GM13976 (cell line): Measurements from ENCODE around the gene MEF2B.

ENCODE experiments used
- DNase-seq: peaks from one replicate; pipeline ENCODE4 v3.0.0; 2012; ENCODE audit warnings: low spot score
- in situ Hi-C: fragments of 300-500 bp; cut with MboI; formaldehyde crosslinking; loops from one replicate; pipeline ENCODE4 v1.12.0; 2022; ENCODE audit warnings: low sequenced_read_pairs, mixed read lengths, inconsistent platforms; ENCODE audit not compliant: unreplicated experiment
- TF ChIP-seq, protein P1 (sequence below): IDR thresholded peaks from 2 replicates; pipeline ENCODE4 v1.5.1; 2012; ENCODE audit warnings: borderline replicate concordance, mild to moderate bottlenecking; ENCODE audit not compliant: insufficient read depth; ENCODE audit errors: extremely low read depth, missing control alignments, control extremely low read depth

MEF2B gene

GRCh38 chr19:19213426-19214158 lies 43.5 kb upstream of the MEF2B start:
- DNase-seq, result no peak
- TF ChIP-seq, protein P1, sequence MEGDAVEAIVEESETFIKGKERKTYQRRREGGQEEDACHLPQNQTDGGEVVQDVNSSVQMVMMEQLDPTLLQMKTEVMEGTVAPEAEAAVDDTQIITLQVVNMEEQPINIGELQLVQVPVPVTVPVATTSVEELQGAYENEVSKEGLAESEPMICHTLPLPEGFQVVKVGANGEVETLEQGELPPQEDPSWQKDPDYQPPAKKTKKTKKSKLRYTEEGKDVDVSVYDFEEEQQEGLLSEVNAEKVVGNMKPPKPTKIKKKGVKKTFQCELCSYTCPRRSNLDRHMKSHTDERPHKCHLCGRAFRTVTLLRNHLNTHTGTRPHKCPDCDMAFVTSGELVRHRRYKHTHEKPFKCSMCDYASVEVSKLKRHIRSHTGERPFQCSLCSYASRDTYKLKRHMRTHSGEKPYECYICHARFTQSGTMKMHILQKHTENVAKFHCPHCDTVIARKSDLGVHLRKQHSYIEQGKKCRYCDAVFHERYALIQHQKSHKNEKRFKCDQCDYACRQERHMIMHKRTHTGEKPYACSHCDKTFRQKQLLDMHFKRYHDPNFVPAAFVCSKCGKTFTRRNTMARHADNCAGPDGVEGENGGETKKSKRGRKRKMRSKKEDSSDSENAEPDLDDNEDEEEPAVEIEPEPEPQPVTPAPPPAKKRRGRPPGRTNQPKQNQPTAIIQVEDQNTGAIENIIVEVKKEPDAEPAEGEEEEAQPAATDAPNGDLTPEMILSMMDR, result no peak
- in situ Hi-C loops, result no loop called here

- no peak for DNase-seq
- in situ Hi-C loops, result no loop called here
- TF ChIP-seq, protein P1, result no peak
Measured at GRCh38 chr19:19212916-19213315, 42.9 kb upstream of the MEF2B start.

DNA sequence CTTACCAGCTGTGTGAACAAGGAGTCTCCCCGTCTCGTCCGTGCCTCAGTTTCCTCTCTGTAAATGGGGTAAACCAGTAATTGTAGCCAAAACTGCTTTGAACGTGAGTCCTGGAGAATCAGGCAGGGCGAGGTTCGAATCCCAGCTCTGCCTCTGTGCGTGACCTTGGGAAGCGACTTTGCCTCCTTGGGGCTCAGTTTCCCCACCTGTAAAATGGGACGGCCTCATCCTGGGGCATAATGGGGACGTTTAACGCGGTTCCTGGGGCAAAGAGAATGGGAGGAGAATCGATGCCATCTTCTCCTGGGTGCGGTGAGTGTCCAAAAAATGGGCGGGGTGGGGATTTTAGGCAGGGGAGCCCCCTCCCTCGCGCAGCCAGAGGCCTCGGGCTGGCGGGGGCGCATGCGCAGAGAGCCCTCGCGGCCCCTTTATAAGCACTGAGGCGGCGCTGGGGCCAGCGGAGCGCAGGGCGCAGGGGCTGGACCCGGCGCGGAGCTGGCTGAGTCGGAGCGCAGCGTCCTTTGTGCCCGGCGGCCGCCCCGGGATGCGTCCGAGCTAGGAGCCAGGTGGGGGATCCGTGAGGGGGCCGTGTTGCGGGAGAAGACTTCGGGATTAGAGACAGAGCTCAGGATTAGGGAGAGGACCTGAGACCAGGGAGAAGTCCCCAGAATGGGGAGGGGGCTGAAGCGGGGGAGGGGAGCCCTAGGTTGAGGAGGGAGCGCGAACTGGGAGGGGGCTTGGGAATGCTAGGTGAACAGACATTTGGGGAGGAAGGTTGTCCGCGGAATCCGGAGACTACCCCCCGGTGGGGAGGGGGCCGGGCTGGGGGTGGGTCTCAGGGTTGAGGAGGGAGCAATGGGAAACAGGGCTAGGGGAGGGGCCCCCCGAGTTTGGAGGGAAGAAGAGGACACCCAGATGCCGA lies 41.7 kb upstream of the MEF2B start, which contains the start of gene NCAN:
Gene NCAN, plus strand, starts transcription at position 460 of the 922 bp plus-strand sequence. CDS start 4,996 bp downstream, outside the sequence.
- in situ Hi-C loops, result no loop called here

GRCh38 chr19:19209372-19209771 lies 39.3 kb upstream of the MEF2B start:
- no peak for DNase-seq
- TF ChIP-seq, protein P1, result no peak
- in situ Hi-C loops, result no loop called here

More for the DNA sequence above, 41.7 kb upstream of the MEF2B start, which contains the start of gene NCAN:
- TF ChIP-seq, protein P1, result no peak
- DNase-seq, result no peak

GRCh38 chr19:19207637-19208572 lies 37.8 kb upstream of the MEF2B start:
- in situ Hi-C loops, result no loop called here
- TF ChIP-seq, protein P1, result no peak
- DNase-seq, result no peak
